GM19324 (cell line): ENCODE measurements around the gene GSE1.
A peak's percentile ranks its signal among the peaks of the same experiment; 100 is the strongest.

ENCODE experiments used
- ATAC-seq: cut with Tn5 transposase; IDR thresholded peaks from one replicate; pipeline ENCODE4 v1.9.1; 2021; ENCODE audit warnings: mild to moderate bottlenecking, moderate library complexity; ENCODE audit not compliant: unreplicated experiment, low FRiP score

The GSE1 gene

DNA sequence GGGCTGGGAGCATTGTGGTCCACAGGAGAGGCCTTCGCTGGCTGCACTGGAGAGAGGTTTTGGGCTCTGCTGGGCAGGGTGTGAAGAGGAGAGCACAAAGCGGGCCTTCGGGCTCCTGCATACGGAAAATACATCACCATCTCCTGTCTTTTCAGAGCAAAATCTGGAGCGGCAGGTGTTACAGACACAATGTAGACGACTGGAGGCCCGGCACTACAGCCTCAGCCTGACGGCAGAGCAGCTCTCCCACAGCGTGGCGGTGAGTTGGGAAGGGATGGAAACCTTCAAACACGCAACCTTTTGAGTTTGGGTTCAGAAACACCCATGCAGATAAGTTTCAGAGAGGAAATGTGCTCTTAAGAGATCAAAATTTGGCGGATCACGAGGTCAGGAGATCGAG lies 57.7 kb downstream of the GSE1 start:
- no peak for ATAC-seq

DNA sequence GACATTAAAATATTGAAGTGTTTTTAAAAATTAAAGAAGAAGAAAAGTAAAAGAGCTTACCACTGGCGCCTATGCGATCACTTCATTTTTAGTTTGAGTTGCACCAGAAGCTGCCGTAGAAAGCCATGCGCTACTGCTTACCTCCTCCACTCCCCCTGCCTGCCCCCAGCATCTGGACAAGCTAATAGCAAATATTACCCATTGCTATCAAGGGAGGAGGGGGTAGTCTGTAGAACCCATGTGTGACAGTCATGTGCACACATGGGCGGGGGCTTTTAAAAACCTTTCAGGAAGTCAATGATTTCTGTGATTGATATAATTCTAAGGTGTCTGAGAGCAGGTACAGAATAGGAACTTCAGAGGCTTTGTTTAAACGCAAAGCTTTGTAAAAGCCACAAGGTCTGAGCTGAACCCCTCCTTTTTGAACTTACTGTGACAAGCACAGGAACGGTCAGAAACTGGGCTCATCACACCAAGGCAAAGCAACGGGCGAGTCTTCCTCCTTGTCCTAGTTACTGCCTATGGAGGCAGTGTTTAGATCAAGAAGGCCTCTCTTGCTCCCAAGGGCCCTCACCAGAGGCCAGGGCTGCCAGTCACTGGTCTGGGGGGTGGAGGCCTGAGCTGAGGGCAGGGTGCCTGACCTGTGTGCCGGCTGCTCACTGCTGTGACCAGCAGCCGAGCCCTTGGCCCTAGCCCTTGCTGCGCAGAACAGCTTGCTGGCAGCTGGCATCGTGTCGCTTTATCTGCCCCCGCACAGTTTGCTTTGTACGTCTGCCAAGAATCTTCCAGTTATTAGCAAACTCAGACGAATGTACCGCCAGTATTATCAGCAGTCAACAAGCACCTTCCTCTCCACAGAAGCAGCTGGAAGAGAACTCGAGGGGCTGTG lies 60.7 kb downstream of the GSE1 start:
- no peak for ATAC-seq

GRCh38 chr16:85674418-85674755 lies 61.3 kb downstream of the GSE1 start:
- no peak for ATAC-seq

- no peak for ATAC-seq
Measured at GRCh38 chr16:85674828-85675227, 61.7 kb downstream of the GSE1 start.

- no peak for ATAC-seq
Measured at GRCh38 chr16:85675251-85675874, 62.2 kb downstream of the GSE1 start.

DNA sequence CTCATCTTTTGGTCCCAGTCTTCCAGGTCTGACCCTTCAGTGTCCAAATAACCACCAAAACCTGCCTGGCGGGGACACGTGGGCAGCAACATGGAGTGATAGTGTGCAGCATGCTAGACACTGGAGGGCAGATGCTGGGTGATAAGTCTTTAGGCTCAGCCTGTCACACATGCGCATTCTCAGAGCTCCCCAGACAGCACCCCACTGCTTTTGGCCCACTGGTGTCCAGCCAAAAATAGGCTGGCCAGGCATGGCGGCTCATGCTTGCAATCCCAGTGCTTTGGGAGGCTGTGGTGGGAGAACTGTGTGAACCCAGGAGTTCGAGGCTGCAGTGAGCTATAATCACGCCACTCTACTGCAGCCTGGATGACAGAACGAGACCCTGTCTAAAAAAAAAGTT lies 63.3 kb downstream of the GSE1 start:
- no peak for ATAC-seq

DNA sequence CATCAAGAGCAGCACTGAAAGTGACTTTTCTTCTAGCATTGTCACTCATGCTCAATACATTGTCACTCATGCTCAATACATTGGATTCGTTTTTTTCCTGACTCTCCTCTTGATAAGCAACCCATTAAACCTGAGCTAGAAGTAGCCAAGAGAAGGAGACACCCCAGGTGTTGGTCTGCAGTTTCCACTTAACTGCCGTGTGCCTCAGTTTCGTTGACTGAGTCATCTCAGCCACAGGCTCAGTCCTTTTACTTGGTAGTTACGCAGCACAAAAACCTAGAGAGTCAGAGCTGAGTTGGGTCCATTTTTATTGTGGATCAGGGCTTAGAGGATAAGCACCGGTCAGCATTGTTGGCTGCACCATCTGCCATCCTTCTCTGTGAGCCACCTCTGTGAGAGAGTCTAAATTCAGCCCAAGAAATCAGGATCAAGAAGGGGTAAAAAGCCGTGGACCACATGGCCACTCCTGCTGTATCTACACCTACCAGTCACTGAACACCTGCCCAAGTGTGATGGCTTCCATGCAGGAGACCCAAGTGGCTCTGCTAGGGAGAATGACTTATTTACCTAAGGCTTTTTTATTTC lies 64.4 kb downstream of the GSE1 start:
- ATAC-seq, result no peak

DNA sequence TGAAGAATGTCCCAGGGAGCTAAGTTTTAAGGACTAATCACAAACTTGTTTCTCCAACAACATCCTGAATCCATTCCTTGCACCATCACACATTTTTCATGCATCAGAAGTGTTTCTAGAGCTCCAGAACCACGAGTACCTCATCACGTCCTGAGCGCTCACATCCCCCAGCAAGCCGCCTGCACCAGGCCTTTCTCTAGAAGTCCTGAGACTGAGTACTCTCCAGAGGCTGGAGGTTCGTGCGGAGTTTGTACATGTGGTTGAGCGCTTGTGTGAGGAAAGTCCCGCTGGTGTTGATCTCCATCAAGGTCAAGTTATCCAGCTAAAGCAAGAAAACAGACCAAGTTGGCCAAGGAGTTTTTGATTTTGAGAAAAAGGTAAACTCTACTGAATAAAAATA lies 64.9 kb downstream of the GSE1 start:
- ATAC-seq, result no peak

DNA sequence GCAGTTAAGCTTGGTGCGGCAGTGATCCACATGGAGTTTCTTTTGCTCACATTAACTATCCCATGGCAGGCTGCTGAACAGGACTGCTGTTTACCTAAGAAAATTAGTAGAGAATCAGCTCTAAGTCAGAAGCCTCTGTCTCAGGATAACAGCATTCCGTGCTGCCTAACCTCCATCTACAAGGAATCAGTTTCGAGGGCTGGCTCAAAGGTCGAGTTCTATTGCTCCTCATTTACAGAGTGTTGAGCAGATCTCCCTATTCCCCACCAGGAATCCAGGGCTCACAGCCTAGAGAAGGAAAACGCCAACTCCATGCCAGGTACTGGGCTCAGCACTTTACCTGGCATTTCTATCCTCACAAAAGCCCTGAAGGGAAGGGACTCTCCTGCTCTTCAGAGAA lies 65.7 kb downstream of the GSE1 start:
- no peak for ATAC-seq

DNA sequence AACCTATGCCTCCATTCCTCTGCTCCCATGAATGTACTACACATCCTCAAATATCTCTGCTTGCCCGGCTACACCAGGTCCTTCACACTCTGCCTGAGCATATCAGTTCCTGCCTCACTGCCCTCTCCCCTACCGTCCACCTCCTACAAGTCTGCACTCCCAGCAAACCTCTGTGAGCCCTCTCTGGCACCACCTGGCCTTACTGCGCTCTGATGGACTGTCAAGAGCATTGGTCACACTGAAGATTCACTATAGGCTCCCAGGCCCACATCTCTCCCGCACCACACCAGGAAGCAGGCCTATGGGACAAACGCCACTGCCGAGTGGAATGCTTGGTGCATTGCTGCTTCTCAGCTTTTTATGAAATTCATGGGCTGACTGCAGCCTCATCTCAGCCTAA lies 66.7 kb downstream of the GSE1 start:
- no peak for ATAC-seq

DNA sequence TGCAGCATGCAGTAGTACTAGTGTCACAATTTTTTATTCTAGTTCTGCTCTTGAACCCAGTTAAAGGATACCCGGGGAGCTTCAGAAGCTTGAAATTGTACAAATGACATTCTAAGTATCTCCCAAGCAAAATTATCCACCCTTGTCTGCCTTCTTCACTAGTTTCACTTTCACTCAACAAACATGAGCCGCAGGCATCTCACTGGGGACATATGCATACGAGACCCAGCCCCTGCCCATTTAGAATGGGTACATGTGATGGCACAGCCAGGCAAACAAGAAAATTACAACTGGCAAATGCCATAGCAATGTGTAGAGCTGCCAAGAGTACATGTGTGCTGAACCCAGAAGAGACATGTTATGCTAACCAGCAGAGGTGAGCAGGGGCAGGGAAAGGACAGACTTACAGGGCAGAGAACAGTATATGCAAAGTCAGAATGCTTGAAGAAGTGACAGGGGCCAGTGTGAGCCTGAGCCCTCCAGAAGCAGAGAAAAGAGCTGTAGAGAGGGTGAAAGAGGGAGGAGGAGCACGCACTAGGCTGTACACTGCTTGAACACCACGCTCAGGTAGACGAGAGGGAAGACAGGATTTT lies 67.3 kb downstream of the GSE1 start:
- no peak for ATAC-seq

DNA sequence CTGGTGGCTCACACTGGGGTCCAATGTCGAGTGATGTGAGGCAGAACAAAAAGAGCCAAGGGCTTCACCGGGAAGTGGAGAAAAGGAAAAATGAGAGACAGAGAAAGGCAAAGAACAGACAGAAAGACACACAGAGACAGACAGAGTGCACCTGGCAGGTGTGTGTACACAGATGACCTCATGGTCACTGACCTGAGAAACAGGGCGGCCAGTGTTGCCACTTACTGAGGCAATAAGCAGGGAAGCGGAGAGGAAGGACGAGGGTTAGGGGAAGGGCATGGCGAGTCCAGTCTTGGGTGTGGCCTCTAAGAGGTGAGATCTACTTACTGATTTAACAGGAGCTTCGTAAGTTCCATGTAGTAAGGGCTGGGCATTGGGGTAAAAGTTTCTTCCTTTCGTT lies 68.1 kb downstream of the GSE1 start:
- no peak for ATAC-seq

GRCh38 chr16:85682516-85682915 lies 69.4 kb downstream of the GSE1 start:
- ATAC-seq, result no peak

- ATAC-seq, result no peak
Measured at GRCh38 chr16:85683363-85683762, 70.2 kb downstream of the GSE1 start.

DNA sequence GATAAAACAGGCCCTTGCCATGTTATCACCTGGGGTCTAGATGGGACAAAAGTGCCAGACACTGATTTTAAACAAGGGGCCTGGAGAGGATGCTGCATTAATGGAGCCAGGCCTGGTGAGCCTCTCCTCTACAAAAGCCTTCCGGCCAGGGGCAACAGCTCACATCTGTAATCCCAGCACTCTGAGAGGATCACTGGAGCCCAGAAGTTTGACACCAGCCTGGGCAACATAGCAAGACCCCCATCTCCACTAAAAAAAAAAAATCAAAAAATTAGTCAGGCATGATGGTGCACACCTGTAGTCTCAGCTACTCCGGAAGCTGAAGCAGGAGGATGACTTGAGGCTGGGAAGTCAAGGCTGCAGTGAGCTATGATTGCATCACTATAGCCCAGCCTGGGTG lies 72.1 kb downstream of the GSE1 start:
- ATAC-seq, result no peak

DNA sequence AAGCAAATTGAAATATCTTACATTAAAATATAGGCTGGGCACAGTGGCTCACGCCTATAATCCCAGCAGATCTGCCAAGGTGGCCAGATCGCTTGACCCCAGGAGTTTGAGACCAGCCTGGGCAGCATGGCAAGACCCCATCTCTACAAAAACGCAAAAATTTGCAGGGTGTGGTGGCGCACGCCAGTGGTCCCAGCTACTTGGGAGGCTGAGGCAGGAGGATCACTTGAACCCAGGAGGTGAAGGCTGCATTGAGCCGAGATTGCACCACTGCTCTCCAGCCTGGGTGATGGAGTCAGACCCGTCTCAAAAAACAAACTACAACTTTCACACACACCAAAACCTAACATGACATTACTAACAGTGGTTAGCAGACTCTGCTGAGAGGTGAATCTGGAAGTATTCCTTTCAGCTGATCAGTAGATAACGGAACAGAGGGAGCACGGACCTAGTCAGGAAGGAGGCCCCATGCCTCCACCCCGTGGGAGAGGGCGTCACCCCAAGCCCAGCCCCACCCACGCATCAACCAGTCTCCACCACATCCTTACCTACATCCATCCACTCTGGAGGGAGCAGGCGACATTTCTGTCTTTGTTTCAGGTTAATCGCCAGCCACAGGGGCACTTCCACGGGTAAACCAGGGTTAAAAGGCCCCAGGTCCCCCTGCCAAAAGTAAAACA lies 73.9 kb downstream of the GSE1 start:
- no peak for ATAC-seq

DNA sequence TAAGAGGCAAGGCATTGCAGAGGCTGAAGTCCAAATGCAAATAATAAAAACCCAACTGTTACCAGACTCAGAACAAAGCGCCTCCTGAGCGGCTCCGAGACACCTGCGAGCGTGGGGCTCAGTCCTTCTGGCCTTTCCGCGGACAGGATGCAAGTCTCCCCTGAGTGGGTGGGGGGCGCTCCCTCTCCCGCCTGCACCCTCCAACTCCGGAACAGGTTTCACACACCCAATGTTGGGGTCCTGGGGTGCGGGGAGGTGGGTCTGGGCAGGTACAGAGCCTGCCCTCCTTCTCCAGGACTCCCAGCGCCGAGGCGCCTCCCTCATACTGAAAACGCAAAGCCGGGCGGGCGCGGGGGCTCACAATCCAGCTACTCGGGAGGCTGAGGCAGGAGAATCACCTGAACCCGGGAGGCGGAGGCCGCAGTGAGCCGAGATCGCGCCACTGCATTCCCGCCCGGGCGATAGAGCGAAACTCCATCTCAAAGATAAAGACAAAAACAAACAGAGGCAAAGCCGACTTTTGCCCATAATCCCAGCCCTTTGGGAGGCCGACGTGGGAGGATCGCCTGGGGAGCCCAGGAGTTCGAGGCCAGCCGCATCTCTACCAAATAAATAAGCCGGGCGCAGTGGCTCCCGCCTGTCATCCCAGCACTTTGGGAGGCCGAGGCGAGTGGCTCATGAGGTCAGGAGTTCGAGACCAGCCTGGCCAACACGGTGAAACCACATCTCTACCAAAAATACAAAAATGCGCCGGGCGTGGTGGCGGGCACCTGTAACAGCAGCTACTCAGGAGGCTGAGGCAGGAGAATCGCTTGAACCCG lies 74.7 kb downstream of the GSE1 start:
- ATAC-seq, result no peak

DNA sequence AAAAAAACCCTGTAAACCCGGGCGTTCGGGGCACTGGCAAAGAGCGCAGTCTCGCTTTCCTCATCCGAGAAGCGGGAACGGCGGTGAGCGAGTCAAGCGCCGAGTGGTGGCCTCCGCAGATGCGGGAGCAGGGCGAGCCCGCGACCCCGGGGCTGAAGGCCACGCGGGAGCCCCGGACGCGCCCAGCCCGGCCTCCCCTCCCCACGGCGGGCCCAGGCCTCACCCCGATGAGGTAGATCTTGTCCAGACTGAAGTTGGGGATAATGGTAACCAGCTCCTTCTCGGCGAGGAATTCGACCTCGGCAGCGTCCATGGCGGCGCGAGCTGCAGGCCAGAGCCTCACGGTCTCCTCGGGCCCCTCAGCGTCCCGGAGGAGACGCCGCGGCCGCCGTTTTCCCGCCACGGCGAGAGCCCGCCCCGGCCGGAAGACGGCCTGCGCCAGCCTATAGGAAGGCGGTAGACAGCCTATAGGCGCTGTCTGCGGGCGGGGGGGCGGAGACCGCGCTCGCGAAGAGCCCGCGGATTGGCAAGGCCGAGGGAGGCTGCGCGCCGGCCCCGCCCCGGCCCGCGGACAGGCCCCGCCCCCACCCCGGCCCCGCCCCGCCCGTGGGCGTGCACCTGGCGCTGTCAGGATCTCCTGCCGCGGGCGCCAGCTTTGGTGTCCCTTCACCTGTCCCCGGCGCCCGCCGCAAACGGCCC lies 75.6 kb downstream of the GSE1 start, which contains the start of gene GINS2:
TSS of gene GINS2 (minus strand) at position 369 of the 699 bp plus-strand sequence. CDS start at position 313, 56 bp downstream.
- ATAC-seq, result peak; percentile 92

DNA sequence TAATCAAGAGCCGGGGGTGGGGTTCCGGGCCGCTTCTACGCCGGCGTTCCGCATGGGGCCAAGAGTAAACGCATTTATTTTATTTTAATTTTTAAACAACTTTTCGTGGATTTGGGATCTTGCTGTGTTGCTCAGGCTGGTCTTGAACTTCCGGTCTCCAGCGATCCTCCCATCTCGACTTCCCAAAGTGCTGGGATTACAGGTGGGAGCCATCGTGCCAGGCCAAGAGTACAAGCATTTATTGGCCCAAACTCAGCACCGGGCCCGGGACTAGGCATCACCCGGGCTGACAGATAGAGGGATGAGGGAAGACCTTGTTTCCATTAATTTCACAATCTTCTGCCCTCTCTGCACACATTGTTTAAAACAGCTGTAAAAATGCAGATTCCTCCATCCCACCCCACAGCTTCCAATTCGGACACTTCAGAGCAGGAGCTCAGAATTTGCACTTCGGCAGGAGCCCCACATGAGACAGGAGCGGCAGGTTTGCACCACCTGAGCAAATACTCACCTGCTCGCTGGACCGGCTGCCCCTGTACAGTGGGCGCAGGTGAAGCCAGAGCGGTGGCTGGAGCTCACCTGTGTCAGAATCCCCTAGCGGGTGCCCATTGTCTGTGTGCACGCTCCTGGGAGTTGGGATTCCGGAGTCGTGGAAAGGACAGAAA lies 76.3 kb downstream of the GSE1 start:
- ATAC-seq, result no peak
